Measurements from ENCODE around the gene ST6GALNAC1. TPM values are rescaled to one million over a fixed set of nuclear protein-coding genes. Genes with fewer than 3 reads are reported as not detected.

Gene ST6GALNAC1
- total RNA-seq, result not detected in 2 replicates

DNA sequence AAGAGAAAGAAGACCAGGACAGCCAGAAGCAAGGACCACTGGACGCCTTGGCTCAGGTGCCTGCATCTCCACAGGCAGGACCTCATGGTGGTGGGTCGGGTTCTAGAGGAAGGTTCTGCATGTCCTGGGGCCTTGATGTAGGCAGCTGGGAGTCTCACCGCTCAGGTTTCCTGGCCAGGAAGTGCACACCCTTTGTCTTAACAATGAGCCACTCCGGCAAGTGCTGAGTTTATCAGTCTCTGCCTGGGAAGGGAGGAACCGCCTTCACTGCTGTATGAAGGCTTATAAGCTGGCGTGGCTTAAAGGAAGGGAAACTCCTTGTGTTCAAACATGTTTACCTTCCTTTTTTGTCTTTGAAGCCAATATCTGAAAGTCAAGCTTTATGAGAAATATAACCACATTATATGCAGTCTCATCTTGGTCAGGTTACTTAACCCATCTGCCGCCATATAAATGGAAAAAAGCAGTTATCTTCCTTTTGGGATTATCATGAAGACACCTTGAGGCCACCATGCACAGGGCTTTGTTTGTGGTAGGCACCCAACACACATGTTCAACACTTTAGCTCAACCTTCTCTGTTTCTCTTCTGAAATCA, at the start of gene ST6GALNAC1:
Gene ST6GALNAC1 (minus strand): TSS at position 205 of the 596 bp plus-strand sequence. CDS start 119 bp downstream, at position 86.

DNA sequence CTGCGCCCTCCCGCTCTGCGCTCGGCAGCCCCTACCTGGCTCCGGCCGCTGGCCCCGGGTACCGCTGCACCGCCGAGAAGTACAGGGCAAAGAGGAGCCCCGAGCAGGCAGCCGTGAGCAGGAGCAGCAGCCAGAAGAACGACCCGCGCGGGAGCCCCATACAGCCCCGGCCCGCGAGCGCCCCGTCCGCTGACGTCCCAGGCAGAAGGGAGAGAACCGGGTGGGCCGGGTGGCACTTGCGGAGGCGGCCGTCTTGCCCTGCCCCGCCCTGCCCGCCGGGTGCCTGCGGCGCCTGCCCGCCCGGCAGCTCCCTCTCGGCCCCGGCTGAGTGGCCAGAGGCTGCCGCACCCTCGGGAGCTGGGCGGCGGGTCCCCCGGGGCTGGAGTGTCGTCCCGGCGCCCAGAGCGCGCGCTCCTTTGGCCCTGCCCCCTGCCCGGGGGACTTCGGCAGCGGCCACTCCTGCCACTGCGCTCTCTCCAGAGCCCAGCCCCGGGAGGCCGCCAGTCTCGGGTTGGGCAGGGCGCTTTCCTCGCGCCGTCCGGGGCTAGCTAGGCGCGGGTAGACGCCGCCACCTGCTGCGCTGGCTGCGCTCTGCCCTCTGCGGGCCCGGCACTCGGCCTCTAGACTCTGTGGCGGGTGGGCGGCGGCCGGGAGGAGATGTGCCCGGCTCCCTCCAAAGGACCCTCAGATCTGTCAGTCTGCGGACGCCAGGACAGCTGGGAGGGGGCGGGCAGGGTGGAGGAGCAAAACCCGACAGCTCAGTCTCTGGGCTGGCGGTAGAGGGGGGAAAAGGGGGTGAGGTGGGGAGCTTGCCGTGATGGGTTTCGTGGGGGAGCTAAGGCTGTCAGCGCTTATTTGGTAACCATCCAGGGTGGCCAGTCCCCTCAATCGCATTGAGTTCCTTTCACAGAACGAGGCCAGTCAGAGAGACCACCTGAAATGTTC, 57.6 kb downstream of the ST6GALNAC1 start, which contains the start of gene ST6GALNAC2:
Gene ST6GALNAC2 (minus strand): TSS at position 212 of the 945 bp plus-strand sequence. CDS start 52 bp downstream, at position 160.

Small RNA genes within 50 kb of the gene (small RNA-seq; reads per million reads assigned to genes)
- gene AC015802.2 (not detected), gene RNU6-227P (not detected)

Other genes starting within 250 kb of the ST6GALNAC1 start
- gene UBE2O, start 190.6 kb downstream of the ST6GALNAC1 start, total RNA-seq, result 20.6 and 24.2 TPM in 2 replicates
- gene AANAT, start 176.2 kb downstream of the ST6GALNAC1 start, total RNA-seq, result not detected in 2 replicates
- gene RHBDF2, start 142.3 kb downstream of the ST6GALNAC1 start, total RNA-seq, result 5.9 and 6.5 TPM in 2 replicates
- gene CYGB, start 106.0 kb downstream of the ST6GALNAC1 start, total RNA-seq, result 10.7 and 12.6 TPM in 2 replicates
- gene PRCD, start 103.7 kb downstream of the ST6GALNAC1 start, total RNA-seq, result 1.6 and 3.0 TPM in 2 replicates
- 0.78 and 1.4 TPM in 2 replicates for gene ST6GALNAC2, start 57.9 kb downstream of the ST6GALNAC1 start, total RNA-seq
- gene MXRA7, start 67.2 kb upstream of the ST6GALNAC1 start, total RNA-seq, result 280 and 305 TPM in 2 replicates
- 13.4 and 13.5 TPM in 2 replicates for gene JMJD6, start 82.8 kb upstream of the ST6GALNAC1 start, total RNA-seq
- 18.7 and 20.1 TPM in 2 replicates for gene METTL23, start 83.1 kb upstream of the ST6GALNAC1 start, total RNA-seq
- gene SRSF2, start 93.6 kb upstream of the ST6GALNAC1 start, total RNA-seq, result 98.6 and 126 TPM in 2 replicates
- gene MFSD11, start 94.4 kb upstream of the ST6GALNAC1 start, total RNA-seq, result 40.6 and 42.6 TPM in 2 replicates
- gene MGAT5B, start 224.6 kb upstream of the ST6GALNAC1 start, total RNA-seq, result 0.22 and 0.26 TPM in 2 replicates

Data from articular chondrocyte of knee joint (primary cell).